WTC11 (cell line): ENCODE data around the gene KCNC3. TPM values are rescaled to one million over a fixed set of nuclear protein-coding genes. Genes with fewer than 3 reads are reported as not detected.

ENCODE experiments used
- ATAC-seq: fragments of 200-7000 bp; cut with Tn5 transposase; 2 replicates; pipeline ENCODE4 v1.10.0; 2021; ENCODE audit warnings: mild to moderate bottlenecking, moderate library complexity
- CTCF ChIA-PET: fragments of 300-600 bp; sonication (Branson Sonifier 250); formaldehyde crosslinking; loops from one replicate; lab custom pipeline; 2021; ENCODE audit warnings: antibody characterized with exemption; lab: Charles Lee
- POLR2A ChIA-PET: fragments of 350-600 bp; sonication (Branson Sonifier 250); formaldehyde crosslinking; loops from one replicate; lab custom pipeline; 2021; ENCODE audit warnings: antibody characterized with exemption; lab: Charles Lee
- DNase-seq: peaks from one replicate; pipeline ENCODE4 v3.0.0; 2021; ENCODE audit warnings: low spot score
- H3K27ac Mint-ChIP-seq: 2 replicates; pipeline ENCODE4 v1.8.0; 2021; ENCODE audit warnings: mixed read lengths
- H3K27me3 Mint-ChIP-seq: 2 replicates; pipeline ENCODE4 v1.8.0; 2021; ENCODE audit warnings: low read depth, mild to moderate bottlenecking, moderate library complexity, mixed read lengths
- H3K36me3 Mint-ChIP-seq: 2 replicates; pipeline ENCODE4 v1.8.0; 2021; ENCODE audit warnings: mixed read lengths
- H3K4me1 Mint-ChIP-seq: 2 replicates; pipeline ENCODE4 v1.8.0; 2022; ENCODE audit warnings: mixed read lengths
- H3K4me3 Mint-ChIP-seq: 2 replicates; pipeline ENCODE4 v1.8.0; 2021; ENCODE audit warnings: mild to moderate bottlenecking, moderate library complexity, mixed read lengths
- H3K9me3 Mint-ChIP-seq: 2 replicates; pipeline ENCODE4 v1.8.0; 2021; ENCODE audit warnings: mixed read lengths
- ATF1 ChIP-seq: sonication (generic); formaldehyde crosslinking; IDR thresholded peaks from 2 replicates; pipeline ENCODE4 v1.8.1; 2023; ENCODE audit warnings: mild to moderate bottlenecking, moderate library complexity, missing genetic modification reagents
- CBFB ChIP-seq: sonication (generic); formaldehyde crosslinking; IDR thresholded peaks from 2 replicates; pipeline ENCODE4 v1.8.1; 2022; ENCODE audit warnings: mild to moderate bottlenecking, low read depth, missing genetic modification reagents
- CREB1 ChIP-seq: sonication (generic); formaldehyde crosslinking; IDR thresholded peaks from 2 replicates; pipeline ENCODE4 v1.8.0; 2023; ENCODE audit warnings: mild to moderate bottlenecking, missing genetic modification reagents
- CREM ChIP-seq: sonication (generic); formaldehyde crosslinking; IDR thresholded peaks from 2 replicates; pipeline ENCODE4 v1.8.1; 2022; ENCODE audit warnings: mild to moderate bottlenecking, missing genetic modification reagents, moderate library complexity
- CTCF ChIP-seq: fragments of 200-600 bp; IDR thresholded peaks from 2 replicates; pipeline ENCODE4 v1.8.0; 2022; ENCODE audit warnings: antibody characterized with exemption
- E2F5 ChIP-seq: sonication (generic); formaldehyde crosslinking; IDR thresholded peaks from 2 replicates; pipeline ENCODE4 v1.8.1; 2022; ENCODE audit warnings: mild to moderate bottlenecking, moderate library complexity, missing genetic modification reagents
- FOXJ3 ChIP-seq: sonication (generic); formaldehyde crosslinking; IDR thresholded peaks from 2 replicates; pipeline ENCODE4 v1.9.0; 2021; ENCODE audit warnings: missing genetic modification reagents, mild to moderate bottlenecking, borderline replicate concordance
- FOXP1 ChIP-seq: sonication (generic); formaldehyde crosslinking; IDR thresholded peaks from 2 replicates; pipeline ENCODE4 v1.8.0; 2022; ENCODE audit warnings: missing genetic modification reagents, mild to moderate bottlenecking, moderate library complexity, borderline replicate concordance
- JUN ChIP-seq: sonication (generic); formaldehyde crosslinking; IDR thresholded peaks from 2 replicates; pipeline ENCODE4 v1.8.0; 2023; ENCODE audit warnings: mild to moderate bottlenecking, missing genetic modification reagents
- MXD4 ChIP-seq: fragments of 250-450 bp; sonication (Bioruptor Pico); IDR thresholded peaks from 2 replicates; pipeline ENCODE4 v1.8.0; 2021; ENCODE audit warnings: mild to moderate bottlenecking, moderate library complexity, borderline replicate concordance
- MYBL2 ChIP-seq: sonication (generic); formaldehyde crosslinking; IDR thresholded peaks from 2 replicates; pipeline ENCODE4 v1.8.1; 2023; ENCODE audit warnings: mild to moderate bottlenecking, moderate library complexity, missing genetic modification reagents
- NFYB ChIP-seq: sonication (generic); formaldehyde crosslinking; conservative IDR thresholded peaks from 2 replicates; pipeline ENCODE4 v1.8.0; 2022; ENCODE audit warnings: low read depth, missing genetic modification reagents
- NR3C1 ChIP-seq: sonication (generic); formaldehyde crosslinking; conservative IDR thresholded peaks from 2 replicates; pipeline ENCODE4 v1.8.1; 2023; ENCODE audit warnings: low read depth, mild to moderate bottlenecking, missing genetic modification reagents
- TCF7 ChIP-seq: sonication (generic); formaldehyde crosslinking; IDR thresholded peaks from 2 replicates; pipeline ENCODE4 v1.8.0; 2022; ENCODE audit warnings: mild to moderate bottlenecking, low read depth, missing genetic modification reagents, moderate library complexity
- TEAD4 ChIP-seq: sonication (generic); formaldehyde crosslinking; IDR thresholded peaks from 2 replicates; pipeline ENCODE4 v1.8.0; 2022; ENCODE audit warnings: mild to moderate bottlenecking, missing genetic modification reagents
- ZNF423 ChIP-seq: fragments of 250-450 bp; sonication (Bioruptor Pico); IDR thresholded peaks from 2 replicates; pipeline ENCODE4 v2.1.2; 2022; ENCODE audit warnings: mild to moderate bottlenecking, moderate library complexity
- total RNA-seq: library from RNA; stranded (reverse); gene quantifications from 3 replicates; pipeline ENCODE4 v1.2.3, GENCODE V29; 2021
- TF ChIP-seq, protein P1 (sequence below): sonication (generic); formaldehyde crosslinking; IDR thresholded peaks from 2 replicates; pipeline ENCODE4 v1.8.0; 2023; ENCODE audit warnings: missing genetic modification reagents
- TF ChIP-seq, protein P2 (sequence below): sonication (generic); formaldehyde crosslinking; IDR thresholded peaks from 2 replicates; pipeline ENCODE4 v1.8.1; 2022; ENCODE audit warnings: mild to moderate bottlenecking, missing genetic modification reagents, moderate library complexity, borderline replicate concordance
- TF ChIP-seq, protein P3 (sequence below): sonication (generic); formaldehyde crosslinking; IDR thresholded peaks from 2 replicates; pipeline ENCODE4 v1.8.1; 2022; ENCODE audit warnings: low read depth, missing genetic modification reagents, borderline replicate concordance
- TF ChIP-seq, protein P4 (sequence below): sonication (generic); formaldehyde crosslinking; IDR thresholded peaks from 2 replicates; pipeline ENCODE4 v1.8.1; 2023; ENCODE audit warnings: mild to moderate bottlenecking, missing genetic modification reagents, borderline replicate concordance
- TF ChIP-seq, protein P5 (sequence below): sonication (generic); formaldehyde crosslinking; conservative IDR thresholded peaks from 2 replicates; pipeline ENCODE4 v1.8.1; 2023; ENCODE audit warnings: mild to moderate bottlenecking, low read depth, missing genetic modification reagents, moderate library complexity

Gene KCNC3
- total RNA-seq, 1 experiment from 2014 or later, result 8.5 TPM

GRCh38 chr19:50301607-50301971 is 27.6 kb downstream of the KCNC3 start:
- H3K4me1 Mint-ChIP-seq, result no peaks in the 10 kb centered on the region
- H3K27ac Mint-ChIP-seq, result no peak overlapping the region
- ChIA-PET CTCF (interaction anchor here (1.3 to 1.6 kb wide), 3 partner anchors 12 to 49 kb away, joined by 3 to 4 read pairs (median 3); no protein-coding TSS in a partner anchor), POLR2A (no interaction called here)
- peaks cover 37% of the 10 kb centered on the region for H3K27me3 Mint-ChIP-seq
- no peak for TF ChIP-seq ATF1 (CRISPR knock-in tag)
- TF ChIP-seq CTCF, result no peak
- no peak for TF ChIP-seq JUN (CRISPR knock-in tag)
- TF ChIP-seq, protein P1, sequence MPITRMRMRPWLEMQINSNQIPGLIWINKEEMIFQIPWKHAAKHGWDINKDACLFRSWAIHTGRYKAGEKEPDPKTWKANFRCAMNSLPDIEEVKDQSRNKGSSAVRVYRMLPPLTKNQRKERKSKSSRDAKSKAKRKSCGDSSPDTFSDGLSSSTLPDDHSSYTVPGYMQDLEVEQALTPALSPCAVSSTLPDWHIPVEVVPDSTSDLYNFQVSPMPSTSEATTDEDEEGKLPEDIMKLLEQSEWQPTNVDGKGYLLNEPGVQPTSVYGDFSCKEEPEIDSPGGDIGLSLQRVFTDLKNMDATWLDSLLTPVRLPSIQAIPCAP, result no peak
- no peak for TF ChIP-seq CREB1
- TF ChIP-seq TCF7, result no peak
- TF ChIP-seq E2F5 (CRISPR knock-in tag), result no peak
- no peak overlapping the region for H3K4me3 Mint-ChIP-seq
- peaks cover 38% of the 10 kb centered on the region for H3K36me3 Mint-ChIP-seq
- peaks cover 6% of the 10 kb centered on the region; the same call in 1 of the 2 replicates for H3K9me3 Mint-ChIP-seq
- DNase-seq, result no peak
- no peak for ATAC-seq

DNA sequence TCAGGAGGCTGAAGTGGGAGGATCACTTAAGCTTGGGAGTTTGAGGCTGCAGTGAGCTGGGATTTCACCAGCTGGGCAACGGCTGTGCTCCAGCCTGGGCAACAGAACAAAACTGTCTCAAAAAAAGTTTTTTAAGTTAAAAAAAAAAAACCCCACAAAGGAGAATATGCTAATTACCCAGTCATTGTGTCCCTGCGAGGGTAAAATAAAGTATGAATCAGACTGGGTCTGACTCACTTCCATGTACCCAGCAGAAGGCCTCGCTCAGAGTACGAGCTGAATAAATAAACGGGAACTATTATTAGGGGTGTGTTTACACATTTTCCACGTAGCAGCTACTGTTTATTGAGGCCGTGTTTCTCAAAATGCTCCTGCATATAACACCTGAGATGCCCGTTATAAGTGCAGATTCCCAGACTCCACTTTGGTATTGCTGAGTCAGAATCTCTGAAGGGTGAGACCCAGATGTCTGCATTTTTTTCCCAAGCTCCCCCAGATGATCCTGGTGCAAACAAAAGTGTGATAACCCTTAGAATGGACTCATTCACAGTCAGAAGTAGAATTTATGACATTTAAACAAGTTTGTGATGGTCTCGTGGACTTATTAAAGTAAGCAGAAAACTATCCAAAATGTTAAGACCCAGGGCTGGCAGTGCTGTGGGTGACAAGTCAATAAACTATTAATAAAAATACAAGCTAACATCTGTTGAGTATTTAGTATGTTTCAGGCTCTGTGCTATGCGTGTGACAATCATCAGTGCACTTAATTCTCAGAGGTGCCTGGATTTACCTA is 28.2 kb downstream of the KCNC3 start:
- ATAC-seq, result no peak
- ChIA-PET POLR2A (interaction anchor here (0.7 kb wide), 2 partner anchors 42 to 97 kb away, joined by 3 to 4 read pairs; no protein-coding TSS in a partner anchor), CTCF (interaction anchor here (1.1 to 1.6 kb wide), 3 partner anchors 13 to 71 kb away, joined by 3 to 4 read pairs (median 3); no protein-coding TSS in a partner anchor)
- H3K27ac Mint-ChIP-seq, result no peak overlapping the region
- no peak for DNase-seq
- H3K4me3 Mint-ChIP-seq, result no peak overlapping the region
- H3K36me3 Mint-ChIP-seq, result peaks cover 34% of the 10 kb centered on the region
- H3K9me3 Mint-ChIP-seq, result peaks cover 6% of the 10 kb centered on the region; the same call in 1 of the 2 replicates
- no peaks in the 10 kb centered on the region for H3K4me1 Mint-ChIP-seq
- H3K27me3 Mint-ChIP-seq, result peaks cover 31% of the 10 kb centered on the region
- TF ChIP-seq, protein P2, sequence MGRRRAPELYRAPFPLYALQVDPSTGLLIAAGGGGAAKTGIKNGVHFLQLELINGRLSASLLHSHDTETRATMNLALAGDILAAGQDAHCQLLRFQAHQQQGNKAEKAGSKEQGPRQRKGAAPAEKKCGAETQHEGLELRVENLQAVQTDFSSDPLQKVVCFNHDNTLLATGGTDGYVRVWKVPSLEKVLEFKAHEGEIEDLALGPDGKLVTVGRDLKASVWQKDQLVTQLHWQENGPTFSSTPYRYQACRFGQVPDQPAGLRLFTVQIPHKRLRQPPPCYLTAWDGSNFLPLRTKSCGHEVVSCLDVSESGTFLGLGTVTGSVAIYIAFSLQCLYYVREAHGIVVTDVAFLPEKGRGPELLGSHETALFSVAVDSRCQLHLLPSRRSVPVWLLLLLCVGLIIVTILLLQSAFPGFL (CRISPR knock-in tag), result no peak
- TF ChIP-seq FOXP1 (CRISPR knock-in tag) (no peak), ZNF423 (CRISPR knock-in tag) (no peak), NFYB (CRISPR knock-in tag) (no peak), MYBL2 (no peak), NR3C1 (CRISPR knock-in tag) (no peak), MXD4 (CRISPR knock-in tag) (no peak), CBFB (CRISPR knock-in tag) (no peak), FOXJ3 (CRISPR knock-in tag) (no peak), TEAD4 (CRISPR knock-in tag) (no peak), CREM (CRISPR knock-in tag) (no peak)
- TF ChIP-seq, protein P3, sequence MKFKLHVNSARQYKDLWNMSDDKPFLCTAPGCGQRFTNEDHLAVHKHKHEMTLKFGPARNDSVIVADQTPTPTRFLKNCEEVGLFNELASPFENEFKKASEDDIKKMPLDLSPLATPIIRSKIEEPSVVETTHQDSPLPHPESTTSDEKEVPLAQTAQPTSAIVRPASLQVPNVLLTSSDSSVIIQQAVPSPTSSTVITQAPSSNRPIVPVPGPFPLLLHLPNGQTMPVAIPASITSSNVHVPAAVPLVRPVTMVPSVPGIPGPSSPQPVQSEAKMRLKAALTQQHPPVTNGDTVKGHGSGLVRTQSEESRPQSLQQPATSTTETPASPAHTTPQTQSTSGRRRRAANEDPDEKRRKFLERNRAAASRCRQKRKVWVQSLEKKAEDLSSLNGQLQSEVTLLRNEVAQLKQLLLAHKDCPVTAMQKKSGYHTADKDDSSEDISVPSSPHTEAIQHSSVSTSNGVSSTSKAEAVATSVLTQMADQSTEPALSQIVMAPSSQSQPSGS (CRISPR knock-in tag), result no peak
- TF ChIP-seq, protein P4, sequence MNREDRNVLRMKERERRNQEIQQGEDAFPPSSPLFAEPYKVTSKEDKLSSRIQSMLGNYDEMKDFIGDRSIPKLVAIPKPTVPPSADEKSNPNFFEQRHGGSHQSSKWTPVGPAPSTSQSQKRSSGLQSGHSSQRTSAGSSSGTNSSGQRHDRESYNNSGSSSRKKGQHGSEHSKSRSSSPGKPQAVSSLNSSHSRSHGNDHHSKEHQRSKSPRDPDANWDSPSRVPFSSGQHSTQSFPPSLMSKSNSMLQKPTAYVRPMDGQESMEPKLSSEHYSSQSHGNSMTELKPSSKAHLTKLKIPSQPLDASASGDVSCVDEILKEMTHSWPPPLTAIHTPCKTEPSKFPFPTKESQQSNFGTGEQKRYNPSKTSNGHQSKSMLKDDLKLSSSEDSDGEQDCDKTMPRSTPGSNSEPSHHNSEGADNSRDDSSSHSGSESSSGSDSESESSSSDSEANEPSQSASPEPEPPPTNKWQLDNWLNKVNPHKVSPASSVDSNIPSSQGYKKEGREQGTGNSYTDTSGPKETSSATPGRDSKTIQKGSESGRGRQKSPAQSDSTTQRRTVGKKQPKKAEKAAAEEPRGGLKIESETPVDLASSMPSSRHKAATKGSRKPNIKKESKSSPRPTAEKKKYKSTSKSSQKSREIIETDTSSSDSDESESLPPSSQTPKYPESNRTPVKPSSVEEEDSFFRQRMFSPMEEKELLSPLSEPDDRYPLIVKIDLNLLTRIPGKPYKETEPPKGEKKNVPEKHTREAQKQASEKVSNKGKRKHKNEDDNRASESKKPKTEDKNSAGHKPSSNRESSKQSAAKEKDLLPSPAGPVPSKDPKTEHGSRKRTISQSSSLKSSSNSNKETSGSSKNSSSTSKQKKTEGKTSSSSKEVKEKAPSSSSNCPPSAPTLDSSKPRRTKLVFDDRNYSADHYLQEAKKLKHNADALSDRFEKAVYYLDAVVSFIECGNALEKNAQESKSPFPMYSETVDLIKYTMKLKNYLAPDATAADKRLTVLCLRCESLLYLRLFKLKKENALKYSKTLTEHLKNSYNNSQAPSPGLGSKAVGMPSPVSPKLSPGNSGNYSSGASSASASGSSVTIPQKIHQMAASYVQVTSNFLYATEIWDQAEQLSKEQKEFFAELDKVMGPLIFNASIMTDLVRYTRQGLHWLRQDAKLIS (CRISPR knock-in tag), result no peak
- TF ChIP-seq, protein P5, sequence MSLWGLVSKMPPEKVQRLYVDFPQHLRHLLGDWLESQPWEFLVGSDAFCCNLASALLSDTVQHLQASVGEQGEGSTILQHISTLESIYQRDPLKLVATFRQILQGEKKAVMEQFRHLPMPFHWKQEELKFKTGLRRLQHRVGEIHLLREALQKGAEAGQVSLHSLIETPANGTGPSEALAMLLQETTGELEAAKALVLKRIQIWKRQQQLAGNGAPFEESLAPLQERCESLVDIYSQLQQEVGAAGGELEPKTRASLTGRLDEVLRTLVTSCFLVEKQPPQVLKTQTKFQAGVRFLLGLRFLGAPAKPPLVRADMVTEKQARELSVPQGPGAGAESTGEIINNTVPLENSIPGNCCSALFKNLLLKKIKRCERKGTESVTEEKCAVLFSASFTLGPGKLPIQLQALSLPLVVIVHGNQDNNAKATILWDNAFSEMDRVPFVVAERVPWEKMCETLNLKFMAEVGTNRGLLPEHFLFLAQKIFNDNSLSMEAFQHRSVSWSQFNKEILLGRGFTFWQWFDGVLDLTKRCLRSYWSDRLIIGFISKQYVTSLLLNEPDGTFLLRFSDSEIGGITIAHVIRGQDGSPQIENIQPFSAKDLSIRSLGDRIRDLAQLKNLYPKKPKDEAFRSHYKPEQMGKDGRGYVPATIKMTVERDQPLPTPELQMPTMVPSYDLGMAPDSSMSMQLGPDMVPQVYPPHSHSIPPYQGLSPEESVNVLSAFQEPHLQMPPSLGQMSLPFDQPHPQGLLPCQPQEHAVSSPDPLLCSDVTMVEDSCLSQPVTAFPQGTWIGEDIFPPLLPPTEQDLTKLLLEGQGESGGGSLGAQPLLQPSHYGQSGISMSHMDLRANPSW (CRISPR knock-in tag), result no peak
